Activated CD8-positive, alpha-beta memory T cell treated with anti-CD3 and anti-CD28 coated beads for 4 hours (primary cell): ENCODE data around the gene DERA.
A peak's percentile ranks its signal among the peaks of the same experiment; 100 is the strongest.
"Not testable (repeated sequence)": the region's sequence is repeated elsewhere in the genome, so short reads cannot be mapped to it uniquely, and the experiment has no call there.

Source experiments
- DNase-seq, 2 donors: peaks; one replicate each; pipeline ENCODE4 v3.0.0-alpha.2; 2020; ENCODE audit warnings: low read depth in 2 of 2

The DERA gene

GRCh38 chr12:15910864-15911721 is at the start of gene DERA:
Gene DERA (plus strand): TSS chr12:15911332. CDS start chr12:15911384, 52 bp downstream.
- peak; percentile 12 to 14 for DNase-seq

DNA sequence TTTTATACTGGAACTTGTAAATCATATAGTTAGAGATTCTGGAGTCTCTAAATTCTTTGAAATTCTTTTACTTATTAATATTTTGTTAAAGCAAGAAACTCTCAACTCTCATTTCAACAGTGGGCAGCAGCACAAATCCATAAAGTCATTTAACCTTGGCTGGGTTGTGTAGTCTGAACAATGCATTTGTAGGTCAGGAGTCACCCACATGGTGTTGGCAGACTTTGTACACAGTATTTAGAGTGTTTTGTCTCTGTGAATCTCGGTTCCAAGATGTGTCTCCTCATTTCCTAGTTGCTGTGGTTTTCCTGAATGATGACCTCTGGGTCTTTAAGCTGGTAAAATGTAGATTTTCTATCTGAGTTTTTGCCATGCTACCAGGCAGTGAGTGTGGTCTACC is 49.7 kb upstream of the DERA start:
- no peak for DNase-seq

GRCh38 chr12:15862840-15863239 is 48.3 kb upstream of the DERA start:
- no peak for DNase-seq

DNA sequence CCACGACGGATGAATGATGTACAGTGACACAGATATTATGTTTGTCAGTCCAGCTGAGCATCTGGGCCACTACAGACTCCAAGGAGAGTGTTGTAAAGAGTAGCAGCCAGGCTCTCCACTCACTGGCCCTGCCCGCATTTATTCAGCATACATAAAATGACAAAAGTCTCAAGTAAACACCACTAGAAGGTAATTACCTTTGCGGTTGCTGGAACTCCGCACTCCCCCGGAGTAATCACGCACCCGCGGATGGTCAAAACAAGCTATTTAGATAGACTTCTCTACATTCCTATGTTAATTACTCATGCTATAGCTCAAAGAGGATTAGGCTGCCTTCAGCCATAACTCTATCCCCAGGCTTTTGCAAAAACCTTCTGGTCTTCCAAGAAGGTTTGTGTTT is 47.8 kb upstream of the DERA start:
- DNase-seq = no peak

DNA sequence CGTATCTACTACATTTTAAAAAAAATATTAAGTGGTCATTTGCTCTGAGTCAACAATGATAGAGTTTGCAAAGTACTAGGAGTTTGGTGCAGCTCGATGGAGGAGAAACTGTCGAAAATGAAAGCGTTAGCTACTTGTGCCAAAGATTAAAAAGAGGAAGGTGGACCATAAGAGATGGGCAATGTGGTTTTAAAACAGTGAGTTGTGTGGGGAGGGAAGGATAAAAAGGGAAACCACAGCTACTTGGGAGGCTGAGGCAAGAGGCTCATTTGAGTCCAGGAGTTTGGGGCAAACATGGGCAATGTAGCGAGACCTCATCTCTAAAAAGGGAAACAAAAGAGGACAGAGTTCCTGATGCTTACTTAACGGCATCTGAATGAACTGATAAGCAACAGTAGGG is 47.1 kb upstream of the DERA start:
- no peak for DNase-seq

DNA sequence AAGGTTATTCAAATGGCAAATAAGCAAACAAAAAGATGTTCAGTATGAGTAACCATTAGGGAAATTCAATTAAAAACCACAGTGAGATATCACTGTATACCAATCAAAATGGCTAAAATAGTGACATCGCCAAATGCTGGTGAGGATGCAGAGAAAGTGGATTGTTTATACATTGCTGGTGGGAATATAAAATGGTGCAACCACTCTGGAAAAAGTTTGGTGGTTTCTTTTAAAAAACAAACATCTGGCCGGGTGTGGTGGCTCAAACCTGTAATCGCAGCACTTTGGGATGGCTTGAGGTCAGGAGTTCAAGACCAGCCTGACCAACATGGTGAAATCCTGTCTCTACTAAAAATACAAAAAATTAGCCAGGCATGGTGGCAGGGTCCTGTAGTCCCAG is 42.9 kb upstream of the DERA start:
- DNase-seq = no peak

- no peak for DNase-seq
These were observed 37.6 kb upstream of the DERA start for GRCh38 chr12:15873556-15873955.

- DNase-seq = not testable (repeated sequence)
These were observed 36.5 kb upstream of the DERA start for GRCh38 chr12:15874556-15875145.

GRCh38 chr12:15875863-15876262 is 35.3 kb upstream of the DERA start:
- DNase-seq = no peak

DNA sequence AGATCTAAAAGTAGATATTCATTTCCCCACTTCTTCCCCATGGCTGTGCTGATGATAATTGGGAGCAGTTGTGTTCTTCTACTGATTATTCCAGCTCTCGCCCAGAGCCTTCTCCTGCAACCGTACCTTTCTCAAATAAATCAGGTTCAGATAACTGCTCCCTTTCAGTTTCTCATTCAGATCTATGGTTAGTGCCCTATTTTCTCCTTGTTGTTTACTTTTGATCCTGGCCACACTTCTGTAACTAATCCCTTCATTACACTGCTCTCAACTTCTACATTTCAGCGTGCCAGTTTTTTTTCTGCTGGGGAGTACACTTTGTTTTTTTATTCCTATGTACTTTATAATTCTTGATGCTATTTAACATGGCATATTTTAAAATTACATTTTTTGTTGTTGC is 31.7 kb upstream of the DERA start:
- no peak for DNase-seq

- no peak for DNase-seq
These were observed 30.4 kb upstream of the DERA start for GRCh38 chr12:15880721-15881120.

- peak; percentile 91 for DNase-seq
These were observed 28.8 kb upstream of the DERA start, which contains the start of gene STRAP for GRCh38 chr12:15882118-15882971. Gene STRAP (plus strand): TSS chr12:15882387. CDS start chr12:15882708, 321 bp downstream.

GRCh38 chr12:15883536-15883935 is 27.6 kb upstream of the DERA start:
- DNase-seq = no peak

DNA sequence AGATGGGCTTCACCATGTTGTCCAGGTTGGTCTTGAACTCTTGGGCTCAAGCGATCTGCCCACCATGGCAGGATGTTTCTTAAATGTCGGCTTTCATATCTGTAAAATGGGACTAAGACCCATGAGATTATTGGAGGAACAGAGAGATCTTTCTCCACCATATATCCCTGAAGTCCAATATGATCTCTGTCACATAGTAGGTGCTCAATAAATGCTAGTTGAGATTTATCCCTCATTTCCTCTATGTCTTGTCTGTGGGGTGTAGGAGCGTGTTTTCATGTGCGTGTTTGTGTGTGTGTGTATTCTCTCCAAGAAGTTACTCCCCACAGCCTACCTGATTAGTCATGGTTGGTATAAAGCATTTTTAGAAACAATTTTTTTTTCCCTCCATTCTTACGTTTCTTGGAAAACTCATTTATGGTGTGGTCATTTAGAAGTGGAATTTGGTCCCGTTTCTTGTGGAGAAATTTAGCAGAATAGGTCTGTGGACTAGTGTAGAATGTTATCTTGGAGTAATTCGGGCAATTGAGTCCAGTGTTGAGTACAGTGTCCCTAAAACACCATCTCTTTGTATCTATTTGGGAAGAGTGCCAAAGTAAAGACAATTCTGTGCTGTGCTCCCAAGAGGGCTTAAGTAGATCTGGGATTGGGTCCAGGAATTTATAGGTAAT is 24.6 kb upstream of the DERA start:
- no peak for DNase-seq

DNA sequence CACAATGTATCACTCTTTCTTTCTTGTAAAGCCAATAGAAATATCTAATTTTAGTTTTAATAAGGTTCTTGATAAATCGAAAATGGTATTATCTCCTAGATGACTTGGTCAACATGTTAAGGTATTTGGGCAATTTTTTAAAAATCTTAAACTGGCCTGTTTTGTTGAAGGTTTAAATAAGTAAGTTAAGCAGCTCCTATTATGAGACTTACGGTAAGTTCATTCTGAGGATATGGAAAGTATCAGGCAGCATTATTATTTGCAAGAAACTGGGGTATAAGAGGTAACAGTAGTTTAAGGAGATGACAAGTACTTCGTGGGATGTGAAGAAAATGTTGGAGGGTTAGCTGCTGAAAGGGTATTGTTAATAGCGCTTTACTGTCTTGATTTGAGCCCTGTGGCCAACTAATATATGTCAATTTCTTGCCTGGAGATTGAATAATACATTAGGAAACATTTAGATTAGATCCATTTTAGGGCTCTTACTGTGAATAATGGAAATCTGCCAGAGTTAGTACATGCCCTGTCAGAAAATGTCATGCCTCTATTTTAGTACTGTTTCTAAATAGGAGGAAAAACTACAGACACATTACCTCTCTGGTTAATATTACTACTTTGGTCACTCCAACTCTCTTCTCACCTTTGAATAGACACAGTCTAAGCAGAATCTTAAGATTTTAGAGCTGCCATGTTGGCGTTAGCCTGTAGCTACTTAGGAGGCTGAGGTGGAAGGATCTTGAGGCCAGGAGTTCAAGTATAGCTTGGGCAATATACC is 23.9 kb upstream of the DERA start:
- DNase-seq = no peak

DNA sequence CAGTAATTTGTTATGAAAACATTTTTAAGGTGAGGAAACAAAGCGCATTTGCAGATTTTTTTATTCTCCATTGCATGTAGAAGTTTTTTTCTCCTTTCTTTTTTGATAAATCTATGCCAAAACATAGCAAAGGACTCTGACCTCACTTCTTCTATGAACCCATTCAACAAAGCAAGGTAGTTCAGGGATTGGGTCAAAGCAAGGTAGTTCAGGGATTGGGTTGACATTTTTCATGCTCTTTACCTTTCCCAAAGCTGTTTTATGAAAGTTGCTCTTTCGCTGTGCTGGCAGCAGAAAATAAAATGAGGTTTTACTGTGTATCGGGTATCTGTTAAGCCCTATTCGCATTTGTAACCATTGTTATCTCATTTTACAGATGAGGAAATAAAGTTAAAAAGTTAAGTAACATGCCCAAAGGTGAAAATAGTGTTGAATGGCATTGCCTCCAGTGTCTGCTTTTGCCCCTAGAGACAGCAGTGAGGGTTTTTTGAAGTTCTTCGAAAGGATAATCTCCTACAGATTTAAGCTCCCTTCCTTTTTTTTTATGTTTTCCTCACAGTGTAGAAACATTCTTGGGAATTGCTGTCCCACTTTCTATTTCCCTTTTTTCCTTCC is 18.4 kb upstream of the DERA start:
- DNase-seq = no peak

GRCh38 chr12:15893260-15893659 is 17.9 kb upstream of the DERA start:
- no peak for DNase-seq

- DNase-seq = no peak
These were observed 14.3 kb upstream of the DERA start for GRCh38 chr12:15896867-15897266.

DNA sequence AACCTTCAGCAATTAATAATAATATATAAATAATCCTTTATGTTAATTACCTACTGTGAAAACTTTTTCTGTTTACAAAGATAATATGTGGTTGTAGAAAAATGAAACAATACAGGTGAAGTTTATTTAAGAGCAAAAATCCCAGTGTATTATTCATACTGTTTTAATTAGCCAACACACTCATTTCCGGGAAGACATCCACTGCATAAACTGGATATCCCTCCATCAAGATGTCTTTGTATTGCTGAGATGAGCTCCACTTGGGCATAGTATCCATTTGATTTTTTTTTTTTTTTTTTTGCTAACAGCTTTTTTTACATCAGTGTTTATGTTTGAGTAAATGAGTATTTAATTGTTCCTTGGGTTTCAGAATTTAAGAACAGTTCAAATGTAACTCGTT is 13.7 kb upstream of the DERA start:
- DNase-seq = no peak

DNA sequence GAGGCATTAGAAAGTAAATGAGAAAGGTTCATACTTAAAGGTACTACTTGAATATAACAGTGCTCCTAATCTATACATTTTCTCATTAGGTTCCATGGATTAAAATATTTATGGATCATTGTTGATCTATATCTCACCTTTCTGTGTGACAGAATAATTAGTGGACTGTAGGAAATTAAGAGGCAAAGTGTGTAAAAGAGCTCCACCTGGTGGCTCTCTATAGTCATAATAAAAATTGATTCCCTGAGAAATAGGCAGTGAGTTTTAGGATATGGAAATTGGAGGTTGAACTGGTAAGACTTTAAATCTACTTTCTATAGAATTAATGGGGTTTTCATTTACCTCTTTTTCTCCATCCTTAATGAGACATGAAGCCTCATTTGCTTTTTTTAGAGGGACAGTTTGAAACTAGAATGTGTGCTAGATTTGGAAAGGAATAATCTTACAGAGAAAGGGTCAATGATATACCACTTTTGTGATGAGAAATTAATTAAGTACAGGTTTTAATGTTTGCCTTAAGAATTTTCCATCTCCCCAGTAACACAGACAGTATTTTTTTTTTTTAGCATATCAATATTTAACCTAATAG is 11.8 kb upstream of the DERA start:
- no peak for DNase-seq
